Uterus (tissue), 2 donors: Measurements from ENCODE around the gene PLEKHA7.

ENCODE experiments used
- POLR2A ChIP-seq, 2 donors: fragments of 450-650 bp; IDR thresholded peaks; one replicate each; pipeline ENCODE4 v1.6.1; 2016; ENCODE audit warnings: antibody characterized with exemption in 2 of 2, mild to moderate bottlenecking in 1 of 2, moderate library complexity in 1 of 2
- TF ChIP-seq, protein P1 (sequence below), 4 experiments: fragments of 200-600 bp in 2 of 4; fragments of 450-650 bp in 2 of 4; sonication (generic) in 2 of 4; IDR thresholded peaks; one replicate each; pipeline ENCODE4 v1.5.1; 2016 to 2019; ENCODE audit warnings: antibody characterized with exemption in 4 of 4, mild to moderate bottlenecking in 2 of 4, moderate library complexity in 1 of 4

DNA sequence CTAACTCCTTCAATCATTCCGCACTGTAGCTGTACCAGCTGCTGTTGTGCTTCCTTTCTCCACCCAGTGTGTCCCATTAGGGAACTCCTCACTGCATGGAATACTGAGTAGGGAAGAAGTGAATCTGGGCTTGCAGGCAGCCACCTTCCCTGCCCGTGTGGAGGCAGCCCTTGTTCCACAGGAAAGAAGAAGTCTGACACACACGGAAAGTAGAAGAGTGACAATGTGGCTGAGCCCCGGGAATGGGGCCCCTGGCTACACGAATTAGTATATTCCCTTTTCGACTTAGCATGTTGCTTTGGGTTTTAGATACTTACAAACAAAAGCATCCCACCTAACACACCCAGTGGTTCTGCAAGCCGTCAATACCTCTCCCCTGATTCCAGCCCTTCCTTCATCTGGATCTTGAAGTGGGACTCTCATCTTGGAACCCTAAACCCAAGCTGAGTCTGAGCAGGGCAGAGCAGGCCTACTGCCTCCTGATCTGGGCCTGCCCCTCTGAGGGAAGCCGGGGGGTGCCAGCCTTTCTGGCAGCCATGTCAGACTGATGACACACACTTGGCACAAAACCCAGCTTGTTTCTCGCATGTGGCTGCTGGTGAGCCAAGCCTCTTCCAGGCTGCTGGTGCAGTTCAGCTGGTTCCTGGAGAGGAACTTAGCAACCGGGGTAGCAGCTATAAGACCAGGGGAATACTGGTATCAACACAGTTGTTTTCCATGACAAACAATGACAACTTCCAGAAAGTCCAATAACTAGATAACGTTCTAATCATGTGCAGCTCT, 204.1 kb downstream of the PLEKHA7 start:
- TF ChIP-seq, protein P1, sequence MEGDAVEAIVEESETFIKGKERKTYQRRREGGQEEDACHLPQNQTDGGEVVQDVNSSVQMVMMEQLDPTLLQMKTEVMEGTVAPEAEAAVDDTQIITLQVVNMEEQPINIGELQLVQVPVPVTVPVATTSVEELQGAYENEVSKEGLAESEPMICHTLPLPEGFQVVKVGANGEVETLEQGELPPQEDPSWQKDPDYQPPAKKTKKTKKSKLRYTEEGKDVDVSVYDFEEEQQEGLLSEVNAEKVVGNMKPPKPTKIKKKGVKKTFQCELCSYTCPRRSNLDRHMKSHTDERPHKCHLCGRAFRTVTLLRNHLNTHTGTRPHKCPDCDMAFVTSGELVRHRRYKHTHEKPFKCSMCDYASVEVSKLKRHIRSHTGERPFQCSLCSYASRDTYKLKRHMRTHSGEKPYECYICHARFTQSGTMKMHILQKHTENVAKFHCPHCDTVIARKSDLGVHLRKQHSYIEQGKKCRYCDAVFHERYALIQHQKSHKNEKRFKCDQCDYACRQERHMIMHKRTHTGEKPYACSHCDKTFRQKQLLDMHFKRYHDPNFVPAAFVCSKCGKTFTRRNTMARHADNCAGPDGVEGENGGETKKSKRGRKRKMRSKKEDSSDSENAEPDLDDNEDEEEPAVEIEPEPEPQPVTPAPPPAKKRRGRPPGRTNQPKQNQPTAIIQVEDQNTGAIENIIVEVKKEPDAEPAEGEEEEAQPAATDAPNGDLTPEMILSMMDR (IDR thresholded peaks at IDR 0.05) = no peak
- TF ChIP-seq POLR2A (IDR thresholded peaks at IDR 0.05) = no peak
